HCT116 (cell line): ENCODE measurements around the gene FERMT2. TPM values are rescaled to one million over a fixed set of nuclear protein-coding genes. Genes with fewer than 3 reads are reported as not detected.

Experiments used
- ATAC-seq: fragments of 200-7000 bp; cut with Tn5 transposase; 2 replicates; pipeline ENCODE4 v1.9.1; 2020; ENCODE audit warnings: mild to moderate bottlenecking, moderate library complexity
- BruUV-seq: library from RNA; stranded (reverse); fragments of 400-500 nt; replicated peaks from 2 replicates; lab custom pipeline; 2021; lab: Mats Ljungman, UMichigan
- CTCF ChIA-PET: fragments of 300-600 bp; sonication (Branson Sonifier 250); formaldehyde crosslinking; loops from one replicate; lab custom pipeline; 2021; ENCODE audit warnings: antibody characterized with exemption; lab: Charles Lee
- POLR2A ChIA-PET: fragments of 300-600, 350-600 bp; sonication (Branson Sonifier 250); formaldehyde crosslinking; loops from one replicate; lab custom pipeline; 2021; ENCODE audit warnings: antibody characterized with exemption; lab: Charles Lee
- RAD21 ChIA-PET, 2 experiments: fragments of 300-600 bp; sonication (Branson Sonifier 250); formaldehyde crosslinking; loops; one replicate each; lab custom pipeline; 2023; ENCODE audit warnings: low total read pairs in 2 of 2; ENCODE audit not compliant: uncharacterized antibody in 2 of 2, unreplicated experiment in 2 of 2, low non-redundant PET in 1 of 2; lab: Charles Lee
- DNase-seq: peaks from one replicate; pipeline ENCODE4 v3.0.0-alpha.2; 2010; ENCODE audit warnings: low read depth, low spot score
- H2AFZ ChIP-seq: fragments of 200-600 bp; shearing (Covaris generic), sonication (generic); 2 replicates; pipeline ENCODE4 v1.6.1; 2017; ENCODE audit warnings: low read depth, mixed run types, mixed read lengths, antibody characterized with exemption, low read length; ENCODE audit not compliant: poor library complexity, severe bottlenecking
- H3K27ac ChIP-seq: 2 replicates; pipeline ENCODE4 v1.5.1; 2012; ENCODE audit warnings: low read depth, low read length
- H3K27me3 ChIP-seq: fragments of 200-600 bp; sonication (generic); 2 replicates; pipeline ENCODE4 v1.6.1; 2016; ENCODE audit warnings: mixed run types, low read length, mixed read lengths; ENCODE audit not compliant: insufficient read depth
- H3K36me3 ChIP-seq, 2 experiments: fragments of 200-500 bp in 1 of 2; fragments of 200-600 bp in 1 of 2; sonication (Bioruptor generic) in 1 of 2; sonication (generic) in 1 of 2; 2 replicates each; pipeline versions ENCODE4 v1.5.1 to v1.6.1; 2014 to 2016; ENCODE audit warnings: low read length in 2 of 2, inconsistent platforms in 1 of 2, mixed read lengths in 1 of 2, mixed run types in 1 of 2; ENCODE audit not compliant: insufficient read depth in 2 of 2, control insufficient read depth in 1 of 2
- H3K4me1 ChIP-seq, 2 experiments: fragments of 200-600 bp in 1 of 2; sonication (generic) in 1 of 2; 2 replicates each; pipeline versions ENCODE4 v1.5.1 to v1.6.1; 2012 to 2017; ENCODE audit warnings: low read length in 2 of 2, inconsistent platforms in 1 of 2, mild to moderate bottlenecking in 1 of 2, mixed read lengths in 1 of 2, mixed run types in 1 of 2, moderate library complexity in 1 of 2; ENCODE audit not compliant: insufficient read depth in 2 of 2, control insufficient read depth in 1 of 2
- H3K4me2 ChIP-seq: fragments of 200-600 bp; sonication (generic); 2 replicates; pipeline ENCODE4 v1.6.1; 2017; ENCODE audit warnings: mixed run types, low read length, mixed read lengths
- H3K4me3 ChIP-seq, 2 experiments: fragments of 200-600 bp in 1 of 2; sonication (generic) in 1 of 2; replicated peaks in 1 of 2; 2 replicates each; pipeline ENCODE4 v1.5.1; 2011 to 2016; ENCODE audit warnings: low read length in 2 of 2, control low read depth in 1 of 2, low read depth in 1 of 2, mild to moderate bottlenecking in 1 of 2, mixed read lengths in 1 of 2, mixed run types in 1 of 2
- H3K79me2 ChIP-seq: fragments of 200-600 bp; sonication (generic); 2 replicates; pipeline ENCODE4 v1.6.1; 2017; ENCODE audit warnings: mild to moderate bottlenecking, mixed run types, low read length, moderate library complexity, mixed read lengths; ENCODE audit not compliant: insufficient read depth
- H3K9ac ChIP-seq: fragments of 200-600 bp; sonication (generic); 2 replicates; pipeline ENCODE4 v1.6.1; 2016; ENCODE audit warnings: low read length, mixed read lengths
- H3K9me2 ChIP-seq: fragments of 200-600 bp; sonication (generic), shearing (Covaris generic); 2 replicates; pipeline ENCODE4 v1.6.1; 2017; ENCODE audit warnings: mixed run types, mild to moderate bottlenecking, moderate library complexity; ENCODE audit not compliant: insufficient read depth
- H3K9me3 ChIP-seq, 2 experiments: fragments of 200-500 bp in 1 of 2; fragments of 200-600 bp in 1 of 2; sonication (Bioruptor generic) in 1 of 2; sonication (generic) in 1 of 2; 2 replicates each; pipeline ENCODE4 v1.6.1; 2014 to 2017; ENCODE audit warnings: low read length in 2 of 2, mixed read lengths in 2 of 2, inconsistent platforms in 1 of 2, low read depth in 1 of 2, mild to moderate bottlenecking in 1 of 2, mixed run types in 1 of 2, moderate library complexity in 1 of 2; ENCODE audit not compliant: control insufficient read depth in 1 of 2, insufficient read depth in 1 of 2
- H4K20me1 ChIP-seq: fragments of 200-600 bp; sonication (generic), shearing (Covaris generic); 2 replicates; pipeline ENCODE4 v1.6.1; 2017; ENCODE audit warnings: mixed run types, mild to moderate bottlenecking, moderate library complexity; ENCODE audit not compliant: insufficient read depth
- CTCF ChIP-seq, 3 experiments: fragments of 200-600 bp in 1 of 3; sonication (generic) in 1 of 3; IDR thresholded peaks in 2 of 3; conservative IDR thresholded peaks in 1 of 3; 2 replicates each; pipeline ENCODE4 v1.5.1; 2012 to 2017; ENCODE audit warnings: low read depth in 2 of 3, low read length in 2 of 3, antibody characterized with exemption in 1 of 3, borderline replicate concordance in 1 of 3, control low read depth in 1 of 3, mild to moderate bottlenecking in 1 of 3, mixed read lengths in 1 of 3, mixed run types in 1 of 3, moderate library complexity in 1 of 3; ENCODE audit not compliant: insufficient read depth in 1 of 3
- EGR1 ChIP-seq: IDR thresholded peaks from 2 replicates; pipeline ENCODE4 v1.6.1; 2012; ENCODE audit warnings: low read depth
- ELF1 ChIP-seq: IDR thresholded peaks from 2 replicates; pipeline ENCODE4 v1.6.1; 2012; ENCODE audit warnings: low read depth, borderline replicate concordance
- EZH2phosphoT487 ChIP-seq: fragments of 200-600 bp; IDR thresholded peaks from 2 replicates; pipeline ENCODE4 v1.6.1; 2018; ENCODE audit warnings: antibody characterized with exemption, borderline replicate concordance
- FOSL1 ChIP-seq: IDR thresholded peaks from 2 replicates; pipeline ENCODE4 v1.6.1; 2012; ENCODE audit warnings: low read depth
- JUND ChIP-seq: IDR thresholded peaks from 2 replicates; pipeline ENCODE4 v1.6.1; 2012
- MAX ChIP-seq: IDR thresholded peaks from 2 replicates; pipeline ENCODE4 v1.6.1; 2012
- POLR2A ChIP-seq: IDR thresholded peaks from 2 replicates; pipeline ENCODE4 v1.7.0; 2011; ENCODE audit warnings: borderline replicate concordance; ENCODE audit not compliant: insufficient read depth, insufficient read length; ENCODE audit errors: extremely low read depth
- RAD21 ChIP-seq: IDR thresholded peaks from 2 replicates; pipeline ENCODE4 v1.6.1; 2012; ENCODE audit warnings: low read depth, mild to moderate bottlenecking
- REST ChIP-seq: IDR thresholded peaks from 2 replicates; pipeline ENCODE4 v1.6.1; 2012; ENCODE audit warnings: low read depth
- TCF7L2 ChIP-seq: IDR thresholded peaks from 2 replicates; pipeline ENCODE4 v1.7.0; 2011; ENCODE audit warnings: borderline replicate concordance, inconsistent platforms; ENCODE audit not compliant: insufficient read depth, insufficient read length; ENCODE audit errors: extremely low read depth
- YY1 ChIP-seq: IDR thresholded peaks from 2 replicates; pipeline ENCODE4 v1.6.1; 2011; ENCODE audit warnings: low read length, low read depth, moderate library complexity, mild to moderate bottlenecking; ENCODE audit not compliant: insufficient replicate concordance; ENCODE audit errors: extremely low read depth
- ZBTB33 ChIP-seq: IDR thresholded peaks from 2 replicates; pipeline ENCODE4 v1.6.1; 2011; ENCODE audit warnings: mild to moderate bottlenecking, low read length, moderate library complexity; ENCODE audit not compliant: insufficient replicate concordance; ENCODE audit errors: extremely low read depth
- ZFX ChIP-seq: fragments of 450-650 bp; IDR thresholded peaks from 2 replicates; pipeline ENCODE4 v1.6.1; 2017
- ZNF274 ChIP-seq: fragments of 200-500 bp; sonication (Bioruptor generic); IDR thresholded peaks from 2 replicates; pipeline ENCODE4 v1.6.1; 2014; ENCODE audit warnings: mild to moderate bottlenecking, low read depth, low read length, inconsistent platforms
- intact Hi-C: fragments of 100-400 bp; cut with micrococcal nuclease; formaldehyde crosslinking; loops from 2 replicates; pipeline ENCODE4 v1.10.0; 2022
- total RNA-seq: library from RNA; stranded (reverse); gene quantifications from one replicate; pipeline ENCODE4 v1.2.1, GENCODE V29; 2021; ENCODE audit not compliant: unreplicated experiment

Gene FERMT2
- total RNA-seq, 1 experiment from 2014 or later: 24.8 TPM

GRCh38 chr14:52935833-52936232 is 15.0 kb downstream of the FERMT2 start:
- H3K27ac ChIP-seq: no peak overlapping the region
- CTCF ChIA-PET: no interaction called here
- POLR2A ChIA-PET: no interaction called here
- intact Hi-C loops: loop anchor here (5.0 kb wide), 1 partner anchor 869 kb away; the partner anchor contains the start of gene NID2
- BruUV-seq: no TSS peak
- H3K9me2 ChIP-seq: no peaks in the 10 kb centered on the region
- no peaks in the 10 kb centered on the region for H3K36me3 ChIP-seq
- no peak for DNase-seq
- H2AFZ ChIP-seq: no peak overlapping the region
- no peaks in the 10 kb centered on the region for H3K4me1 ChIP-seq
- H3K79me2 ChIP-seq: peaks cover 45% of the 10 kb centered on the region
- TF ChIP-seq EGR1 (no peak), REST (no peak), FOSL1 (no peak), ELF1 (no peak), JUND (no peak), EZH2phosphoT487 (no peak), POLR2A (no peak), TCF7L2 (no peak), CTCF (IDR thresholded peaks at IDR 0.05 in 2 of 3, conservative IDR thresholded peaks at IDR 0.05 in 1 of 3; ENCODE audit: borderline replicate concordance in 1 of 3, insufficient read depth in 1 of 3, low read depth in 2 of 3, low read length in 2 of 3) (no peak), RAD21 (no peak), ZNF274 (no peak), ZFX (no peak), MAX (no peak), YY1 (no peak), ZBTB33 (no peak)
- H3K9ac ChIP-seq: no peak overlapping the region
- H4K20me1 ChIP-seq: no peaks in the 10 kb centered on the region
- H3K4me3 ChIP-seq: no peak overlapping the region
- H3K27me3 ChIP-seq: no peaks in the 10 kb centered on the region
- no peak overlapping the region for H3K4me2 ChIP-seq
- RAD21 ChIA-PET: no interaction called here
- no peak for ATAC-seq
- H3K9me3 ChIP-seq: no peaks in the 10 kb centered on the region
